Measurements from ENCODE around the gene NRG4. TPM values are rescaled to one million over a fixed set of nuclear protein-coding genes. Genes with fewer than 3 reads are reported as not detected.

NRG4 gene
- total RNA-seq, 1 experiment from 2014 or later: 1.0 TPM

DNA sequence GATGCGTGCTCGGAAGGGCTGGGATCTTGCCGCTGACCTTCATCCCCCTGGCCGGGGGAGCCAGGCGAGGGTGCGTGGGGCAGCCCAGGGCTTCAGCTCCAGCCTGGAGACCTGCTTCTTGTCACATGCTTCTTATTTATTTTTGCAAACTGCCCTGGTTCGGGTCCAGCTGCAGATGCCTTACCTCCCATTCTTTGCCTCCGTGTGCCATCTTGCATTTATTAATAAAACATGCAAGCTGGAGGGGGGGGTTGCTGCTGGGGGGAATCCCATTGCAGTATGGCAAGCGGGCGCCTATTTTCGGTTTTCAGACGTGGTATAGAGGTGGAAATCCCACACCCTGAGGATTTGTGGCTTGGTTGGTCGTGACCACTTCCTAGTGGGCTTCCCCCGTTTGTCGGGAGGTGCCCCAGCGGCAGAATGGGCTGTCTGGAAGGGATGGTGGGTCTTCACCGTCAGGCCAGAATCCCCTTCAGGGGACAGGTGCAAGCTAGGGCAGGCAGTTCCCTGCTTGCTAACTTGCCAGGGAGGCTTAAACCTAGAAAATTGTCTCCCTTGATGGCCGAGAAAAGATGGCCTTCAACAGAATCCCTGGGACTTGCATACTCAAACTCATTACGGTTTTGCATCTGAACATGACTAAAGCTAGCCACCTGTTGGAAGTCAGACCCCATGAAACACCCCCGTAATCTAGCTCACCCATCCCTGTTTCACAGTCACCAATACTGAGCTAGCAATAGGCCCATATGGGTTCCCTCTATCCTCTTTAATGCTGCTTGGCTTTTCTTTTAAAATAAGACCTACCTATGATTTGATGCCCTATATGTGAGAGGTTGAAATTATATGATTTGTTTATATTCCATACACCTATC, 48.1 kb upstream of the NRG4 start:
- Histone ChIP-seq H2AFZ (ENCODE audit: low read depth, low read length, poor library complexity, severe bottlenecking) (peak overlapping the region; percentile 72), H4K20me1 (ENCODE audit: insufficient read depth) (no peaks in the 10 kb centered on the region), H3K79me2 (ENCODE audit: insufficient read depth, low read length) (no peaks in the 10 kb centered on the region), H3K4me2 (ENCODE audit: low read length) (peak overlapping the region; percentile 87), H3K27me3 (ENCODE audit: insufficient read depth, low read length) (peaks cover 22% of the 10 kb centered on the region), H3K27ac (ENCODE audit: low read depth, low read length) (no peak overlapping the region), H3K4me1 (ENCODE audit: control insufficient read depth in 1 of 2, insufficient read depth in 2 of 2, low read length in 2 of 2) (peaks cover 9 to 30% of the 10 kb centered on the region in 2 experiments), H3K9ac (ENCODE audit: low read length) (peak overlapping the region; percentile 32), H3K36me3 (ENCODE audit: control insufficient read depth in 1 of 2, insufficient read depth in 2 of 2, low read length in 2 of 2) (no peaks in the 10 kb centered on the region), H3K9me2 (ENCODE audit: insufficient read depth) (peaks cover 4% of the 10 kb centered on the region), H3K9me3 (ENCODE audit: control insufficient read depth in 1 of 2, insufficient read depth in 1 of 2, low read depth in 1 of 2, low read length in 2 of 2) (no peaks in the 10 kb centered on the region), H3K4me3 (replicated peaks in 1 of 2; ENCODE audit: low read depth in 1 of 2, low read length in 2 of 2) (peak overlapping the region; percentile 46 to 58)
- DNase-seq (ENCODE audit: low read depth, low spot score) (no peak), ATAC-seq (peak; percentile 42; the same call in 1 of the 2 replicates)
- no TSS peak for BruUV-seq (replicated peaks)
- intact Hi-C loops (cut with micrococcal nuclease): no loop called here
- RAD21 ChIA-PET (ENCODE audit: low non-redundant PET in 1 of 2, low total read pairs in 2 of 2, uncharacterized antibody in 2 of 2, unreplicated experiment in 2 of 2): interaction anchor here (1.3 to 2.0 kb wide), 2 partner anchors 79 kb away, joined by 4 to 6 read pairs; no protein-coding TSS in a partner anchor
- POLR2A ChIA-PET: interaction anchor here (0.6 to 1.6 kb wide), 2 partner anchors 46 to 79 kb away, joined by 3 to 4 read pairs; no protein-coding TSS in a partner anchor
- CTCF ChIA-PET: interaction anchor here (1.4 to 4.7 kb wide), 3 partner anchors 50 to 79 kb away, joined by 4 to 97 read pairs (median 8); no protein-coding TSS in a partner anchor
- TF ChIP-seq ELF1 (IDR thresholded peaks at IDR 0.05; ENCODE audit: borderline replicate concordance, low read depth) (no peak), MAX (IDR thresholded peaks at IDR 0.05) (no peak), EZH2phosphoT487 (IDR thresholded peaks at IDR 0.05; ENCODE audit: borderline replicate concordance) (no peak), SRF (IDR thresholded peaks at IDR 0.05; ENCODE audit: low read depth) (no peak), SIN3A (IDR thresholded peaks at IDR 0.05; ENCODE audit: low read depth) (no peak), FOSL1 (IDR thresholded peaks at IDR 0.05; ENCODE audit: low read depth) (no peak), JUND (IDR thresholded peaks at IDR 0.05) (no peak), REST (IDR thresholded peaks at IDR 0.05; ENCODE audit: low read depth) (no peak), ATF3 (IDR thresholded peaks at IDR 0.05) (no peak), TCF7L2 (IDR thresholded peaks at IDR 0.05; ENCODE audit: borderline replicate concordance, extremely low read depth, insufficient read depth, insufficient read length) (no peak), CBX3 (IDR thresholded peaks at IDR 0.05; ENCODE audit: low read depth) (no peak)

Data from HCT116 (cell line).